Natural killer cell (primary cell): Measurements from ENCODE around the gene MINAR2. TPM values are rescaled to one million over a fixed set of nuclear protein-coding genes. Genes with fewer than 3 reads are reported as not detected.

Experiments
- ATAC-seq, 3 donors: fragments of 150-1000 bp in 2 of 3; fragments of 200-7000 bp in 1 of 3; cut with Tn5 transposase; 1 replicate in 1 of 3; 2 replicates in 2 of 3; pipeline ENCODE4 v1.10.0; 2021; ENCODE audit warnings: mild to moderate bottlenecking in 2 of 3, moderate library complexity in 2 of 3
- DNase-seq, 2 donors: peaks; one replicate each; pipeline versions ENCODE4 v3.0.0 to v3.0.0-alpha.2; 2013 to 2021; ENCODE audit warnings: mixed read lengths in 1 of 2
- H3K27ac ChIP-seq: one replicate; pipeline ENCODE4 v1.5.1; 2013; ENCODE audit warnings: mild to moderate bottlenecking, low read length
- H3K27me3 ChIP-seq: one replicate; pipeline ENCODE4 v1.6.1; 2013; ENCODE audit warnings: low read length; ENCODE audit not compliant: control insufficient read depth, insufficient read depth
- H3K36me3 ChIP-seq: one replicate; pipeline ENCODE4 v1.6.1; 2013; ENCODE audit warnings: low read length; ENCODE audit not compliant: control insufficient read depth, insufficient read depth
- H3K4me1 ChIP-seq: one replicate; pipeline ENCODE4 v1.6.1; 2013; ENCODE audit warnings: low read length; ENCODE audit not compliant: control insufficient read depth, insufficient read depth
- H3K4me3 ChIP-seq: one replicate; pipeline ENCODE4 v1.5.1; 2013; ENCODE audit warnings: low read length
- H3K9me3 ChIP-seq: one replicate; pipeline ENCODE4 v1.6.1; 2013; ENCODE audit warnings: low read length; ENCODE audit not compliant: control insufficient read depth, insufficient read depth
- H3K27ac Mint-ChIP-seq, 2 donors: one replicate each; pipeline ENCODE4 v1.8.0; 2022; ENCODE audit warnings: mild to moderate bottlenecking in 2 of 2, mixed read lengths in 2 of 2, moderate library complexity in 1 of 2
- H3K27me3 Mint-ChIP-seq, 2 donors: one replicate each; pipeline ENCODE4 v1.8.0; 2022; ENCODE audit warnings: low read depth in 2 of 2, mixed read lengths in 2 of 2
- H3K36me3 Mint-ChIP-seq: one replicate; pipeline ENCODE4 v1.8.0; 2022; ENCODE audit warnings: mixed read lengths
- H3K4me1 Mint-ChIP-seq, 2 donors: one replicate each; pipeline ENCODE4 v1.8.0; 2022; ENCODE audit warnings: mixed read lengths in 2 of 2
- H3K4me3 Mint-ChIP-seq: one replicate; pipeline ENCODE4 v1.8.0; 2022; ENCODE audit warnings: mild to moderate bottlenecking, moderate library complexity, mixed read lengths
- H3K9me3 Mint-ChIP-seq, 2 donors: one replicate each; pipeline ENCODE4 v1.8.0; 2022; ENCODE audit warnings: mixed read lengths in 2 of 2
- CTCF ChIP-seq: fragments of 200-600 bp; IDR thresholded peaks from one replicate; pipeline ENCODE4 v1.8.0; 2022; ENCODE audit warnings: antibody characterized with exemption
- WGBS: methylation state at CpG from one replicate; pipeline ENCODE4 v1.1.7; 2013; ENCODE audit warnings: missing lambda C conversion rate; ENCODE audit not compliant: insufficient coverage; 5-methylcytosine and 5-hydroxymethylcytosine counted together
- intact Hi-C: fragments of 100-400 bp; cut with micrococcal nuclease; formaldehyde crosslinking; loops from one replicate; pipeline ENCODE4 v1.14.2; 2022
- total RNA-seq, 4 donors: library from RNA; stranded (reverse); fragments of 120-200 nt in 1 of 4; gene quantifications; one replicate each; pipeline versions ENCODE4 v1.2.3 to v1.2.4, GENCODE V29; 2013 to 2022

The MINAR2 gene
- total RNA-seq, 3 donors from 2014 or later (not counting 1 experiment from before 2014, with no cell fraction given): not detected

GRCh38 chr5:129781594-129781993 lies 33.7 kb downstream of the MINAR2 start:
- DNase-seq (no peak), ATAC-seq (no peak)
- H3K27me3 ChIP-seq: no peaks in the 10 kb centered on the region
- TF ChIP-seq CTCF: no peak
- no peak overlapping the region for H3K4me3 ChIP-seq
- peaks cover 2% of the 10 kb centered on the region for H3K9me3 ChIP-seq
- no peak overlapping the region for H3K27ac ChIP-seq
- H3K4me1 Mint-ChIP-seq: no peaks in the 10 kb centered on the region
- no peaks in the 10 kb centered on the region for H3K36me3 ChIP-seq
- no peaks in the 10 kb centered on the region for H3K27me3 Mint-ChIP-seq
- no peak overlapping the region for H3K27ac Mint-ChIP-seq
- H3K4me3 Mint-ChIP-seq: no peak overlapping the region
- H3K9me3 Mint-ChIP-seq: peaks cover 4 to 5% of the 10 kb centered on the region in 2 donors
- intact Hi-C loops: no loop called here
- WGBS: 96% methylated on average over 2 of the region's 2 CpGs
- H3K36me3 Mint-ChIP-seq: no peaks in the 10 kb centered on the region
- H3K4me1 ChIP-seq: no peaks in the 10 kb centered on the region

GRCh38 chr5:129803403-129803802 lies 55.5 kb downstream of the MINAR2 start:
- Histone ChIP-seq H3K27me3 (no peaks in the 10 kb centered on the region), H3K4me1 (no peaks in the 10 kb centered on the region), H3K36me3 (no peaks in the 10 kb centered on the region), H3K27ac (no peak overlapping the region), H3K9me3 (peaks cover 3% of the 10 kb centered on the region), H3K4me3 (no peak overlapping the region)
- peaks cover 6% of the 10 kb centered on the region for H3K36me3 Mint-ChIP-seq
- intact Hi-C loops: no loop called here
- H3K9me3 Mint-ChIP-seq: peaks cover 7 to 21% of the 10 kb centered on the region in 2 donors
- H3K4me1 Mint-ChIP-seq: no peaks in the 10 kb centered on the region
- ATAC-seq (no peak), DNase-seq (no peak)
- 88% methylated on average over 5 of the region's 5 CpGs for WGBS
- no peak overlapping the region for H3K27ac Mint-ChIP-seq
- no peak for TF ChIP-seq CTCF
- H3K4me3 Mint-ChIP-seq: no peak overlapping the region
- H3K27me3 Mint-ChIP-seq: no peaks in the 10 kb centered on the region

GRCh38 chr5:129804705-129805104 lies 56.8 kb downstream of the MINAR2 start:
- no peak for TF ChIP-seq CTCF
- 71% methylated on average over 6 of the region's 7 CpGs for WGBS

GRCh38 chr5:129807162-129807814 lies 59.4 kb downstream of the MINAR2 start:
- H3K36me3 Mint-ChIP-seq: no peaks in the 10 kb centered on the region
- H3K4me3 Mint-ChIP-seq: no peak overlapping the region
- TF ChIP-seq CTCF: no peak
- WGBS: 79% methylated on average over 1 of the region's 3 CpGs
- H3K4me3 ChIP-seq: no peak overlapping the region
- H3K9me3 Mint-ChIP-seq: peaks cover 8 to 11% of the 10 kb centered on the region in 2 donors
- DNase-seq (no peak), ATAC-seq (no peak)
- intact Hi-C loops: no loop called here
- H3K27me3 ChIP-seq: no peaks in the 10 kb centered on the region
- H3K27ac ChIP-seq: no peak overlapping the region
- H3K27me3 Mint-ChIP-seq: no peaks in the 10 kb centered on the region
- H3K4me1 ChIP-seq: no peaks in the 10 kb centered on the region
- peaks cover 3% of the 10 kb centered on the region for H3K9me3 ChIP-seq
- no peak overlapping the region for H3K27ac Mint-ChIP-seq
- no peaks in the 10 kb centered on the region for H3K4me1 Mint-ChIP-seq
- H3K36me3 ChIP-seq: no peaks in the 10 kb centered on the region

More at GRCh38 chr5:129804705-129805104, 56.8 kb downstream of the MINAR2 start:
- intact Hi-C loops: no loop called here
- Mint-ChIP-seq H3K27ac (no peak overlapping the region), H3K27me3 (no peaks in the 10 kb centered on the region), H3K4me3 (no peak overlapping the region), H3K9me3 (peaks cover 9 to 20% of the 10 kb centered on the region in 2 donors), H3K36me3 (no peaks in the 10 kb centered on the region), H3K4me1 (no peaks in the 10 kb centered on the region)
- no peak overlapping the region for H3K27ac ChIP-seq
- ATAC-seq (no peak), DNase-seq (no peak)
- H3K9me3 ChIP-seq: peaks cover 3% of the 10 kb centered on the region
- no peaks in the 10 kb centered on the region for H3K27me3 ChIP-seq
- no peaks in the 10 kb centered on the region for H3K36me3 ChIP-seq
- H3K4me1 ChIP-seq: no peaks in the 10 kb centered on the region
- no peak overlapping the region for H3K4me3 ChIP-seq
